Left ventricle myocardium inferior (tissue), 1 donor: ENCODE data around the gene BRINP2. TPM values are rescaled to one million over a fixed set of nuclear protein-coding genes. Genes with fewer than 3 reads are reported as not detected.
A peak's percentile ranks its signal among the peaks of the same experiment; 100 is the strongest.

ENCODE experiments used
- DNase-seq: peaks from one replicate; pipeline ENCODE4 v3.0.0-alpha.2; 2020
- H3K27ac ChIP-seq: fragments of 200-600 bp; replicated peaks from 2 replicates; pipeline ENCODE4 v1.8.0; 2021
- H3K27me3 ChIP-seq: fragments of 200-600 bp; 2 replicates; pipeline ENCODE4 v1.8.0; 2021; ENCODE audit warnings: low read depth
- H3K36me3 ChIP-seq: fragments of 200-600 bp; 2 replicates; pipeline ENCODE4 v1.8.0; 2021
- H3K4me1 ChIP-seq: fragments of 200-600 bp; 2 replicates; pipeline ENCODE4 v1.8.0; 2021
- H3K4me3 ChIP-seq: fragments of 200-600 bp; 2 replicates; pipeline ENCODE4 v1.8.0; 2021; ENCODE audit warnings: mild to moderate bottlenecking, moderate library complexity
- H3K9me3 ChIP-seq: fragments of 200-600 bp; replicated peaks from 2 replicates; pipeline ENCODE4 v1.8.0; 2021
- intact Hi-C: fragments of 100-400 bp; cut with micrococcal nuclease; formaldehyde crosslinking; loops from one replicate; pipeline ENCODE4 v1.11.0; 2022
- total RNA-seq: library from RNA; stranded (reverse); fragmentation: NEBNext Ultra II Directional; extraction: Animal tissue kit (Norgen Biotek cat#: 25700); gene quantifications from one replicate; pipeline ENCODE4 v1.2.1, GENCODE V29; 2021
- TF ChIP-seq, protein P1 (sequence below): fragments of 200-600 bp; IDR thresholded peaks from 2 replicates; pipeline ENCODE4 v1.8.0; 2021; ENCODE audit warnings: antibody characterized with exemption, mild to moderate bottlenecking, borderline replicate concordance
- donor health status: DM: no; HTN: yes; CAD: no; lungs with severe emphysema.

Gene BRINP2
- total RNA-seq, 1 donor from 2014 or later, result 0.66 TPM

DNA sequence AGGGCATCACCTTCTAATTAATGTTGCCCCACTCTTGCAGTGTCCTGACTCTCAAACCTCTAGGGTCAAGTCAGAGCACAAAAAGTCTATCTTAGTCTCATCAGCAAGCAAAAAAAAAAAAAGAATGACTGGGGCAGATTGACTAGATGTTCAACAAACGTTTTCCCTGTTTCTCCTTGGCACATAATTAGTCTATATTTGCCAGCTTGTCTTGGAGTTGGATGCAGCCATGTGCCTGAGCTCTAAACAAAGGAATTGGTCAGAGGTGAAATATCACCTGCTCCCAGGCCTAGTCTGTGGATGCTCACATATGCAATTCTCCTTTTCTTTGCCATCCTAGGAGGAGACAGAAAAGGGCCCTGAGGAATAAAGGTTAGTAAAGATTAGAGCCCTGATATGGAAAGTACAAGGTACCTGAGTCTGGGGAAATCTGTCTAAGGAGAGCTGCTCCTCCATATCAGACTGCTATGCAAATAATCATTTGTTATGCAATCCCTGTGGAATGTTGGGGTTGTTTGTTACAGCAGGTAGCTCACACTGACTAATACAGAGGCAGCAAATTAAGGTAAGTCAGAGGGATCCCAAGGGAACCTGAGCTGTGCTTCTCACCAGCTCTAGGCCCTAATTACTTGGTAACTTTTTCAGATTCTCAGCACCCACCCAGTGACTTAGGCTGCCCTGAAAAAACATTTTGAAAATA is 130.8 kb downstream of the BRINP2 start:
- Histone ChIP-seq H3K4me3 (no peak overlapping the region), H3K36me3 (no peaks in the 10 kb centered on the region), H3K27me3 (peaks cover 49% of the 10 kb centered on the region), H3K27ac (no peak overlapping the region), H3K9me3 (no peaks in the 10 kb centered on the region), H3K4me1 (peaks cover 24% of the 10 kb centered on the region)
- TF ChIP-seq, protein P1, sequence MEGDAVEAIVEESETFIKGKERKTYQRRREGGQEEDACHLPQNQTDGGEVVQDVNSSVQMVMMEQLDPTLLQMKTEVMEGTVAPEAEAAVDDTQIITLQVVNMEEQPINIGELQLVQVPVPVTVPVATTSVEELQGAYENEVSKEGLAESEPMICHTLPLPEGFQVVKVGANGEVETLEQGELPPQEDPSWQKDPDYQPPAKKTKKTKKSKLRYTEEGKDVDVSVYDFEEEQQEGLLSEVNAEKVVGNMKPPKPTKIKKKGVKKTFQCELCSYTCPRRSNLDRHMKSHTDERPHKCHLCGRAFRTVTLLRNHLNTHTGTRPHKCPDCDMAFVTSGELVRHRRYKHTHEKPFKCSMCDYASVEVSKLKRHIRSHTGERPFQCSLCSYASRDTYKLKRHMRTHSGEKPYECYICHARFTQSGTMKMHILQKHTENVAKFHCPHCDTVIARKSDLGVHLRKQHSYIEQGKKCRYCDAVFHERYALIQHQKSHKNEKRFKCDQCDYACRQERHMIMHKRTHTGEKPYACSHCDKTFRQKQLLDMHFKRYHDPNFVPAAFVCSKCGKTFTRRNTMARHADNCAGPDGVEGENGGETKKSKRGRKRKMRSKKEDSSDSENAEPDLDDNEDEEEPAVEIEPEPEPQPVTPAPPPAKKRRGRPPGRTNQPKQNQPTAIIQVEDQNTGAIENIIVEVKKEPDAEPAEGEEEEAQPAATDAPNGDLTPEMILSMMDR, result no peak
- intact Hi-C loops, result no loop called here
- no peak for DNase-seq

GRCh38 chr1:177302357-177303044 is 131.7 kb downstream of the BRINP2 start:
- no peak overlapping the region for H3K4me3 ChIP-seq
- intact Hi-C loops, result no loop called here
- H3K27me3 ChIP-seq, result peaks cover 49% of the 10 kb centered on the region
- TF ChIP-seq, protein P1, result no peak
- DNase-seq, result peak; percentile 61
- H3K27ac ChIP-seq, result no peak overlapping the region
- no peaks in the 10 kb centered on the region for H3K9me3 ChIP-seq
- peaks cover 24% of the 10 kb centered on the region for H3K4me1 ChIP-seq
- no peaks in the 10 kb centered on the region for H3K36me3 ChIP-seq

DNA sequence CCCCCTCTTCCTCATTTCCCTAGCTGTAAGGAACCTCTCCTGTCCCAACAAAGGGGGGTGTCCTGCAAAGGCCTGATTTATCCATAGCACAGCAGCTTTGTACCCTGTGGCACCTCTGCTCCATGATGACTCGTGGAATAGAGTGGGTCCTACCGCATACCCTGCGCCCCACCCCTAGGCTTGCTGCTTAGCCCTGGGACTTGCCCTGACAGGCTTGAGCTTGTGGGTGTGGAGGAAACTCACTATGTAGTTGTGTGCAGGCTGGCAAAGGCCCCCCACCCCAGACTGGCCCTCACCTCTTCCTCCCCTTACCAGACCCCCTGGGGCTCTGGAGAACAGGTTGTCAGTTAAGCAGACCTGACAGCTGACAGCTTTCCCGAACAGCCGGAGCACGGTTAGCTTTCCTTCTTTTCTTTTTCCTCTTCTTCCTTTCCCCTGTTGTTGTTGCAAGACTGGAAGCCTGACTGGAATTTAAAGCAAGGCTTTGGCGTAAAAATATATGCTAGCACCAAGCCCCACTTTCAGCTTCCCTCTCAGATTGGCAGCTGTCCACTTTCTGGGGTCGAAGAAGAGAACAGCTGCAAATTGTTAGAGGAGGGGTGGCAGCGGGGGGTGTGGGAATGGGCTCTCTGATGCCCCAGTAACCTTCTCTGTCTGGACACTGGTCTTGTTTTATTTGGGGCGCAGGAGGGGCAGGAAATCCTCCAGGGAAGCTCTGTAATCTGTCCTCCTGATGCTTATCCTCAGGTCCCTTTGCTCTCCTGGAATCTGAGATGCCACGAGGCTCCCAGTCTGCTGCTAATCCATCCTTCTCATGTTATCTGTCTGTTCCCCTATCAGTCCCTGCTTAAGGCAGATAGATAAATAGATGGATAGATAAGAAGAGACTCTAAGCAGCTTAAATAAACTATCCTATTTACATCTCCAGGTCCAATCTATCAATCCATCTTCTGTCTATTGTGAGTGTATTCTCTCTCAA is 134.6 kb downstream of the BRINP2 start:
- intact Hi-C loops, result no loop called here
- no peaks in the 10 kb centered on the region for H3K36me3 ChIP-seq
- no peak for DNase-seq
- no peak overlapping the region for H3K27ac ChIP-seq
- no peaks in the 10 kb centered on the region for H3K9me3 ChIP-seq
- no peak overlapping the region for H3K4me3 ChIP-seq
- H3K4me1 ChIP-seq, result peaks cover 24% of the 10 kb centered on the region
- TF ChIP-seq, protein P1, result no peak
- H3K27me3 ChIP-seq, result peaks cover 40% of the 10 kb centered on the region

DNA sequence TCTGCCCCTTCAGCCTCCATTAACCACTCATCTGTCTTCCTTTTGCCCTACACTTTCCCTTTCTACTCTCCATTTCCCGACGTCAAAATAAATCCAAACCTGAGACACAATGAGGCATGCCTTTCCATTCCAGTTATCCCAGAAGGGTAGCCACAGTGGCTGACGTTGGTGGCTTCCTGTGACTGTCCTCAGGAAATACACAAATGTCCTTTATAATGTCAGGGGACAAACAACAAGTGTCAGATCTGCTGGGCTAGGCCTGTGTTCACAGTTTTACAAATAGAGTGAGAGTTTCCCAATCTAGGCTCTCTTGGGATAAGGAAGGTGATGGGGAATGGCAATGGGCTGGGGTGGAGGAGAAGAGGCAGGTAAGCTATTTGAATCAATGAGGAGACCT is 135.3 kb downstream of the BRINP2 start:
- TF ChIP-seq, protein P1, result no peak
- no peak overlapping the region for H3K4me3 ChIP-seq
- intact Hi-C loops, result no loop called here
- H3K36me3 ChIP-seq, result no peaks in the 10 kb centered on the region
- H3K27me3 ChIP-seq, result peaks cover 47% of the 10 kb centered on the region
- no peaks in the 10 kb centered on the region for H3K9me3 ChIP-seq
- DNase-seq, result no peak
- H3K4me1 ChIP-seq, result peaks cover 19% of the 10 kb centered on the region
- no peak overlapping the region for H3K27ac ChIP-seq

GRCh38 chr1:177306981-177307380 is 136.2 kb downstream of the BRINP2 start:
- Histone ChIP-seq H3K4me1 (peaks cover 9% of the 10 kb centered on the region), H3K27ac (no peak overlapping the region), H3K27me3 (peaks cover 56% of the 10 kb centered on the region), H3K9me3 (no peaks in the 10 kb centered on the region), H3K36me3 (no peaks in the 10 kb centered on the region), H3K4me3 (no peak overlapping the region)
- intact Hi-C loops, result no loop called here
- TF ChIP-seq, protein P1, result no peak
- no peak for DNase-seq
